B cell (primary cell): ENCODE results near the gene PRKCH. TPM values are rescaled to one million over a fixed set of nuclear protein-coding genes. Genes with fewer than 3 reads are reported as not detected.

Experiments
- ATAC-seq: fragments of 200-7000 bp; cut with Tn5 transposase; one replicate; pipeline ENCODE4 v1.10.0; 2021; ENCODE audit warnings: low read depth, mild to moderate bottlenecking, moderate number of reproducible peaks, moderate library complexity
- CTCF ChIA-PET: fragments of 350-600 bp; sonication (Branson Sonifier 250); formaldehyde crosslinking; loops from one replicate; lab custom pipeline; 2021; ENCODE audit warnings: antibody characterized with exemption, inconsistent platforms; lab: Charles Lee
- POLR2A ChIA-PET: fragments of 350-600 bp; sonication (Branson Sonifier 250); formaldehyde crosslinking; loops from one replicate; lab custom pipeline; 2021; ENCODE audit warnings: antibody characterized with exemption; lab: Charles Lee
- DNase-seq: peaks from one replicate; pipeline ENCODE4 v3.0.0; 2013
- H2AFZ ChIP-seq: 2 replicates; pipeline ENCODE4 v1.6.1; 2012; ENCODE audit warnings: mild to moderate bottlenecking, low read depth, low read length; ENCODE audit not compliant: insufficient read depth, poor library complexity, severe bottlenecking
- H3K27ac ChIP-seq, 2 donors: 1 replicate in 1 of 2; 2 replicates in 1 of 2; pipeline ENCODE4 v1.5.1; 2012 to 2013; ENCODE audit warnings: low read length in 2 of 2, mild to moderate bottlenecking in 2 of 2, moderate library complexity in 1 of 2
- H3K27me3 ChIP-seq, 4 experiments: fragments of 200-600 bp in 1 of 4; sonication (generic) in 1 of 4; replicated peaks in 1 of 4; 1 replicate in 2 of 4; 2 replicates in 2 of 4; pipeline versions ENCODE4 v1.6.1 to v1.7.0; 2013 to 2016; ENCODE audit warnings: low read length in 3 of 4, mild to moderate bottlenecking in 2 of 4, mixed read lengths in 1 of 4, moderate library complexity in 1 of 4; ENCODE audit not compliant: insufficient read depth in 4 of 4, control insufficient read depth in 3 of 4; ENCODE audit errors: control extremely low read depth in 1 of 4
- H3K36me3 ChIP-seq, 2 experiments: replicated peaks in 1 of 2; 1 replicate in 1 of 2; 2 replicates in 1 of 2; pipeline versions ENCODE4 v1.6.1 to v1.7.1; 2013; ENCODE audit warnings: low read length in 1 of 2; ENCODE audit not compliant: insufficient read depth in 2 of 2, control insufficient read depth in 1 of 2; ENCODE audit errors: control extremely low read depth in 1 of 2, extremely low read depth in 1 of 2
- H3K4me1 ChIP-seq, 2 donors: fragments of 200-600 bp in 1 of 2; sonication (generic) in 1 of 2; 1 replicate in 1 of 2; 2 replicates in 1 of 2; pipeline versions ENCODE4 v1.5.1 to v1.6.1; 2013 to 2017; ENCODE audit warnings: low read length in 2 of 2; ENCODE audit not compliant: control insufficient read depth in 2 of 2, insufficient read depth in 2 of 2
- H3K4me2 ChIP-seq: replicated peaks from 2 replicates; pipeline ENCODE3; 2012; ENCODE audit warnings: mild to moderate bottlenecking, low read depth, low read length; ENCODE audit not compliant: poor library complexity, severe bottlenecking
- H3K4me3 ChIP-seq, 5 experiments: fragments of 200-600 bp in 1 of 5; sonication (generic) in 1 of 5; 1 replicate in 3 of 5; 2 replicates in 2 of 5; pipeline versions ENCODE4 v1.5.1 to v1.7.0; 2011 to 2016; ENCODE audit warnings: low read length in 4 of 5, mild to moderate bottlenecking in 4 of 5, low read depth in 2 of 5, control low read depth in 1 of 5, moderate library complexity in 1 of 5; ENCODE audit not compliant: insufficient read depth in 1 of 5; ENCODE audit errors: control extremely low read depth in 1 of 5, extremely low read depth in 1 of 5
- H3K79me2 ChIP-seq: fragments of 200-600 bp; sonication (generic); one replicate; pipeline ENCODE4 v1.6.0; 2016; ENCODE audit warnings: low read length; ENCODE audit not compliant: control insufficient read depth, insufficient read depth
- H3K9ac ChIP-seq: fragments of 200-600 bp; sonication (generic); 2 replicates; pipeline ENCODE4 v1.6.1; 2017; ENCODE audit warnings: mild to moderate bottlenecking, low read length, moderate library complexity
- H3K9me3 ChIP-seq, 3 donors: one replicate each; pipeline versions ENCODE4 v1.6.1 to v1.7.1; 2013; ENCODE audit warnings: low read length in 2 of 3; ENCODE audit not compliant: control insufficient read depth in 2 of 3, insufficient read depth in 1 of 3; ENCODE audit errors: control extremely low read depth in 1 of 3
- H4K20me1 ChIP-seq: 2 replicates; pipeline ENCODE4 v1.6.0; 2012; ENCODE audit warnings: mild to moderate bottlenecking, low read length; ENCODE audit not compliant: insufficient read depth, control insufficient read depth, poor library complexity, severe bottlenecking
- H3K27ac Mint-ChIP-seq: one replicate; pipeline ENCODE4 v1.8.0; 2021; ENCODE audit warnings: mixed read lengths
- H3K27me3 Mint-ChIP-seq: one replicate; pipeline ENCODE4 v1.8.0; 2021; ENCODE audit warnings: mixed read lengths
- H3K4me1 Mint-ChIP-seq: one replicate; pipeline ENCODE4 v1.8.0; 2021; ENCODE audit warnings: mixed read lengths
- H3K4me3 Mint-ChIP-seq: one replicate; pipeline ENCODE4 v1.8.0; 2021; ENCODE audit warnings: mixed read lengths
- H3K9me3 Mint-ChIP-seq: one replicate; pipeline ENCODE4 v1.8.0; 2022; ENCODE audit warnings: mixed read lengths; ENCODE audit not compliant: insufficient read depth
- CTCF ChIP-seq: fragments of 200-600 bp; IDR thresholded peaks from one replicate; pipeline ENCODE4 v1.8.0; 2022; ENCODE audit warnings: antibody characterized with exemption, mild to moderate bottlenecking
- EZH2 ChIP-seq: IDR thresholded peaks from 2 replicates; pipeline ENCODE4 v1.6.1; 2012; ENCODE audit warnings: borderline replicate concordance, low read depth, mild to moderate bottlenecking, moderate library complexity, low read length; ENCODE audit not compliant: insufficient read depth, poor library complexity, severe bottlenecking
- WGBS: methylation state at CpG from one replicate; pipeline ENCODE4 v1.1.5; 2013; ENCODE audit warnings: missing lambda C conversion rate; ENCODE audit not compliant: insufficient coverage; 5-methylcytosine and 5-hydroxymethylcytosine counted together
- intact Hi-C: fragments of 100-400 bp; cut with micrococcal nuclease; formaldehyde crosslinking; loops from one replicate; pipeline ENCODE4 v1.10.0; 2022
- polyA plus RNA-seq: library from polyadenylated mRNA; depleted of rRNA; stranded (reverse); fragments of >200 nt; gene quantifications from 2 replicates; pipeline ENCODE4 v1.2.3, GENCODE V29; 2012
- total RNA-seq, 2 donors: library from RNA; stranded (reverse); fragments of 120-200 nt in 1 of 2; gene quantifications; 1 replicate in 1 of 2; 2 replicates in 1 of 2; pipeline versions ENCODE4 v1.2.3 to v1.2.4, GENCODE V29; 2013 to 2022

Gene PRKCH
- total and polyA plus RNA-seq, 2 donors (not counting 1 experiment from before 2014, with no cell fraction given), result 2.0 to 5.0 TPM

GRCh38 chr14:61406675-61407074 lies 85.3 kb downstream of the PRKCH start:
- H3K27me3 ChIP-seq, result no peaks in the 10 kb centered on the region
- no peak overlapping the region for H2AFZ ChIP-seq
- H3K4me1 Mint-ChIP-seq, result peaks cover 5% of the 10 kb centered on the region
- no peaks in the 10 kb centered on the region for H3K79me2 ChIP-seq
- no peak overlapping the region for H3K4me3 Mint-ChIP-seq
- peaks cover 6% of the 10 kb centered on the region for H3K27me3 Mint-ChIP-seq
- no peaks in the 10 kb centered on the region for H3K36me3 ChIP-seq
- ChIA-PET CTCF (no interaction called here), POLR2A (no interaction called here)
- no peaks in the 10 kb centered on the region for H3K4me1 ChIP-seq
- H3K27ac Mint-ChIP-seq, result no peak overlapping the region
- no peaks in the 10 kb centered on the region for H4K20me1 ChIP-seq
- intact Hi-C loops, result no loop called here
- H3K9me3 Mint-ChIP-seq, result no peaks in the 10 kb centered on the region
- WGBS, result 100% methylated on average over 3 of the region's 6 CpGs
- no peak for DNase-seq
- TF ChIP-seq EZH2, result no peak
- no peak for TF ChIP-seq CTCF
- no peak overlapping the region for H3K4me3 ChIP-seq
- H3K9me3 ChIP-seq, result no peaks in the 10 kb centered on the region
- no peak overlapping the region for H3K4me2 ChIP-seq
- no peak overlapping the region for H3K9ac ChIP-seq
- ATAC-seq, result no peak
- no peak overlapping the region for H3K27ac ChIP-seq

GRCh38 chr14:61408498-61408897 lies 87.1 kb downstream of the PRKCH start:
- no peak overlapping the region for H3K27ac ChIP-seq
- DNase-seq, result no peak

More at GRCh38 chr14:61408498-61408897, 87.1 kb downstream of the PRKCH start:
- no peak overlapping the region for H3K27ac Mint-ChIP-seq
- Histone ChIP-seq H3K9me3 (no peaks in the 10 kb centered on the region), H3K4me1 (no peaks in the 10 kb centered on the region), H3K4me2 (no peak overlapping the region), H3K79me2 (no peaks in the 10 kb centered on the region), H3K9ac (no peak overlapping the region), H3K4me3 (no peak overlapping the region), H3K27me3 (no peaks in the 10 kb centered on the region), H4K20me1 (no peaks in the 10 kb centered on the region), H3K36me3 (no peaks in the 10 kb centered on the region), H2AFZ (no peak overlapping the region)
- no peak for ATAC-seq
- TF ChIP-seq EZH2 (no peak), CTCF (no peak)
- WGBS, result 100% methylated on average over 5 of the region's 6 CpGs
- H3K4me3 Mint-ChIP-seq, result no peak overlapping the region
- ChIA-PET CTCF (no interaction called here), POLR2A (no interaction called here)
- H3K9me3 Mint-ChIP-seq, result no peaks in the 10 kb centered on the region
- peaks cover 3% of the 10 kb centered on the region for H3K4me1 Mint-ChIP-seq
- intact Hi-C loops, result no loop called here
- peaks cover 3% of the 10 kb centered on the region for H3K27me3 Mint-ChIP-seq
